Brain microvascular endothelial cell (primary cell): ENCODE data around the gene SNRNP70.

Experiments used
- DNase-seq: peaks from one replicate; pipeline ENCODE4 v3.0.0-alpha.2; 2020
- H3K27ac ChIP-seq: fragments of 250-450 bp; sonication (Bioruptor Pico); 2 replicates; pipeline ENCODE4 v1.5.1; 2020; ENCODE audit warnings: mild to moderate bottlenecking, moderate library complexity
- H3K27me3 ChIP-seq: fragments of 250-450 bp; sonication (Bioruptor Pico); replicated peaks from 2 replicates; pipeline ENCODE4 v1.5.1; 2020; ENCODE audit warnings: mild to moderate bottlenecking
- H3K36me3 ChIP-seq: fragments of 250-450 bp; sonication (Bioruptor Pico); replicated peaks from 2 replicates; pipeline ENCODE4 v1.5.1; 2020; ENCODE audit warnings: mild to moderate bottlenecking
- H3K4me3 ChIP-seq: 2 replicates; pipeline ENCODE4 v1.5.1; 2011; ENCODE audit warnings: low read depth, mild to moderate bottlenecking, control low read depth, low read length, moderate library complexity
- CTCF ChIP-seq: IDR thresholded peaks from 2 replicates; pipeline ENCODE4 v1.5.1; 2011; ENCODE audit warnings: low read depth, mild to moderate bottlenecking, moderate library complexity, low read length, control low read depth, inconsistent platforms; ENCODE audit errors: missing control alignments
- in situ Hi-C: cut with HindIII; loops from 2 replicates; pipeline ENCODE4 v1.10.0; 2017; ENCODE audit warnings: low sequenced_read_pairs, low pct_ligation_motif_present

Gene SNRNP70

GRCh38 chr19:49067554-49067953 is 17.7 kb upstream of the SNRNP70 start:
- Histone ChIP-seq H3K4me3 (no peak overlapping the region), H3K27me3 (peaks cover 12% of the 10 kb centered on the region), H3K36me3 (no peaks in the 10 kb centered on the region), H3K27ac (no peak overlapping the region)
- no peak for DNase-seq
- in situ Hi-C loops: no loop called here
- TF ChIP-seq CTCF: no peak

GRCh38 chr19:49069026-49069425 is 16.2 kb upstream of the SNRNP70 start:
- Histone ChIP-seq H3K36me3 (no peaks in the 10 kb centered on the region), H3K27me3 (peaks cover 20% of the 10 kb centered on the region), H3K27ac (no peak overlapping the region), H3K4me3 (no peak overlapping the region)
- no peak for TF ChIP-seq CTCF
- in situ Hi-C loops: no loop called here
- no peak for DNase-seq

- Histone ChIP-seq H3K27ac (no peak overlapping the region), H3K27me3 (peaks cover 19% of the 10 kb centered on the region), H3K36me3 (no peaks in the 10 kb centered on the region), H3K4me3 (no peak overlapping the region)
- in situ Hi-C loops: no loop called here
- no peak for TF ChIP-seq CTCF
- no peak for DNase-seq
Measured at GRCh38 chr19:49070416-49070815, 14.8 kb upstream of the SNRNP70 start.

- Histone ChIP-seq H3K4me3 (no peak overlapping the region), H3K36me3 (no peaks in the 10 kb centered on the region), H3K27ac (no peak overlapping the region), H3K27me3 (peaks cover 12% of the 10 kb centered on the region)
- DNase-seq: no peak
- TF ChIP-seq CTCF: no peak
- in situ Hi-C loops: no loop called here
Measured at GRCh38 chr19:49071860-49072547, 13.2 kb upstream of the SNRNP70 start.

- in situ Hi-C loops: no loop called here
- Histone ChIP-seq H3K4me3 (no peak overlapping the region), H3K27ac (no peak overlapping the region), H3K27me3 (peaks cover 12% of the 10 kb centered on the region), H3K36me3 (no peaks in the 10 kb centered on the region)
- TF ChIP-seq CTCF: peak; percentile 65
- DNase-seq: no peak
Measured at GRCh38 chr19:49073514-49074378, 11.5 kb upstream of the SNRNP70 start.
